K562 (cell line): ENCODE data around the gene RUNX3. TPM values are rescaled to one million over a fixed set of nuclear protein-coding genes. Genes with fewer than 3 reads are reported as not detected.
A peak's percentile ranks its signal among the peaks of the same experiment; 100 is the strongest.
"Not testable (repeated sequence)": the region's sequence is repeated elsewhere in the genome, so short reads cannot be mapped to it uniquely, and the experiment has no call there.

ENCODE experiments used
- ATAC-seq: fragments of 200-7000 bp; cut with Tn5 transposase; 3 replicates; pipeline ENCODE4 v1.9.1; 2020; ENCODE audit warnings: moderate library complexity
- BruUV-seq: library from RNA; stranded (reverse); fragments of 400-500 nt; replicated peaks from 2 replicates; lab custom pipeline; 2021; lab: Mats Ljungman, UMichigan
- CTCF ChIA-PET: fragments of 300-600 bp; formaldehyde crosslinking; extraction: SDS; loops from one replicate; lab custom pipeline; 2021; ENCODE audit warnings: low intra/inter-chr PET ratio; lab: Yijun Ruan, JAX
- POLR2A ChIA-PET: fragments of 300-600, 350-650 bp; sonication (Branson Sonifier 250); formaldehyde crosslinking; extraction: SDS; loops from one replicate; lab custom pipeline; 2021; ENCODE audit warnings: antibody characterized with exemption, inconsistent platforms; lab: Yijun Ruan, JAX
- DNase-seq, 4 experiments: peaks; one replicate each; pipeline versions ENCODE4 v3.0.0 to v3.0.0-alpha.2; 2011 to 2018; ENCODE audit warnings: low spot score in 3 of 4, mixed read lengths in 3 of 4; ENCODE audit errors: extremely low read depth in 1 of 4
- FAIRE-seq: peaks from 2 replicates; lab custom pipeline; 2011; peaks lifted over from hg19 to GRCh38; lab: Jason Lieb, UNC
- H2AFZ ChIP-seq: 2 replicates; pipeline ENCODE4 v1.6.0; 2011; ENCODE audit warnings: low read depth, low read length, control low read depth, inconsistent platforms
- H3K27ac ChIP-seq: fragments of 200-600 bp; 3 replicates; pipeline ENCODE4 v1.8.0; 2011; ENCODE audit warnings: low read depth, mild to moderate bottlenecking, control low read depth, inconsistent platforms, low read length, moderate library complexity, mixed read lengths; ENCODE audit errors: extremely low read depth
- H3K27me3 ChIP-seq, 2 experiments: fragments of 300-600 bp in 1 of 2; 2 replicates in 1 of 2; 3 replicates in 1 of 2; pipeline versions ENCODE4 v1.6.0 to v1.8.0; 2011; ENCODE audit warnings: inconsistent platforms in 2 of 2, low read length in 2 of 2, mild to moderate bottlenecking in 1 of 2, mixed read lengths in 1 of 2, moderate library complexity in 1 of 2; ENCODE audit not compliant: control insufficient read depth in 2 of 2, insufficient read depth in 2 of 2
- H3K36me3 ChIP-seq: fragments of 300-600 bp; 3 replicates; pipeline ENCODE4 v1.8.0; 2011; ENCODE audit warnings: mild to moderate bottlenecking, low read length, inconsistent platforms; ENCODE audit not compliant: control insufficient read depth, insufficient read depth
- H3K4me1 ChIP-seq, 2 experiments: fragments of 200-600 bp in 1 of 2; replicated peaks in 1 of 2; 2 replicates in 1 of 2; 3 replicates in 1 of 2; pipeline versions ENCODE4 v1.5.1 to v1.8.0; 2011; ENCODE audit warnings: inconsistent platforms in 2 of 2, low read length in 2 of 2, mild to moderate bottlenecking in 1 of 2, mixed read lengths in 1 of 2, moderate library complexity in 1 of 2; ENCODE audit not compliant: control insufficient read depth in 2 of 2, insufficient read depth in 2 of 2
- H3K4me2 ChIP-seq: 2 replicates; pipeline ENCODE4 v1.6.1; 2011; ENCODE audit warnings: low read length, control low read depth, inconsistent platforms, mixed read lengths; ENCODE audit not compliant: insufficient read depth
- H3K4me3 ChIP-seq: fragments of 200-600 bp; sonication (generic), shearing (Covaris generic); 2 replicates; pipeline ENCODE4 v1.5.1; 2016; ENCODE audit warnings: control low read depth, inconsistent platforms
- H3K79me2 ChIP-seq: fragments of 200-600 bp; 3 replicates; pipeline ENCODE4 v1.8.0; 2011; ENCODE audit warnings: low read length, inconsistent platforms; ENCODE audit not compliant: control insufficient read depth, insufficient read depth
- H3K9ac ChIP-seq, 2 experiments: 2 replicates each; pipeline versions ENCODE4 v1.6.0 to v1.6.1; 2011; ENCODE audit warnings: low read depth in 2 of 2, low read length in 2 of 2, control low read depth in 1 of 2, inconsistent platforms in 1 of 2, mild to moderate bottlenecking in 1 of 2, mixed read lengths in 1 of 2; ENCODE audit not compliant: insufficient read depth in 1 of 2
- H3K9me1 ChIP-seq: one replicate; pipeline ENCODE4 v1.6.0; 2011; ENCODE audit warnings: inconsistent platforms, mild to moderate bottlenecking, low read length, moderate library complexity; ENCODE audit not compliant: control insufficient read depth, insufficient read depth
- H3K9me3 ChIP-seq: replicated peaks from 2 replicates; pipeline ENCODE4 v1.5.1; 2011; ENCODE audit warnings: low read depth, low read length, inconsistent platforms; ENCODE audit not compliant: control insufficient read depth, insufficient read depth
- H4K20me1 ChIP-seq: replicated peaks from 2 replicates; pipeline ENCODE4 v1.6.1; 2011; ENCODE audit warnings: low read length, inconsistent platforms, mixed read lengths; ENCODE audit not compliant: control insufficient read depth, insufficient read depth
- GATAD2B ChIP-seq: fragments of 450-650 bp; IDR thresholded peaks from 2 replicates; pipeline ENCODE4 v1.6.1; 2017; ENCODE audit warnings: mild to moderate bottlenecking, borderline replicate concordance
- ZNF311 ChIP-seq: fragments of 250-450 bp; sonication (Bioruptor Pico); IDR thresholded peaks from 2 replicates; pipeline ENCODE4 v1.4.0; 2020; ENCODE audit warnings: mild to moderate bottlenecking, moderate library complexity
- ZNF431 ChIP-seq: sonication (generic); formaldehyde crosslinking; IDR thresholded peaks from 2 replicates; pipeline ENCODE4 v1.8.0; 2022; ENCODE audit warnings: mild to moderate bottlenecking, missing genetic modification reagents
- WGBS: fragments of 100-300 bp; shearing (Covaris generic); methylation state at CpG from one replicate; pipeline ENCODE4 v1.1.6; 2016; ENCODE audit warnings: low coverage, mixed read lengths; ENCODE audit not compliant: insufficient coverage; ENCODE audit errors: missing lambda C conversion rate; 5-methylcytosine and 5-hydroxymethylcytosine counted together
- in situ Hi-C: fragments of 300-500 bp; cut with MboI; formaldehyde crosslinking; loops from 4 replicates; pipeline ENCODE4 v1.15.0; 2018; ENCODE audit warnings: inconsistent platforms, mixed read lengths
- intact Hi-C: fragments of 100-400 bp; cut with micrococcal nuclease; formaldehyde crosslinking; loops from 2 replicates; pipeline ENCODE4 v1.14.2; 2022
- polyA plus RNA-seq, 8 experiments: library from polyadenylated mRNA; depleted of rRNA in 4 of 8; stranded (reverse) in 5 of 8; unstranded in 3 of 8; fragments of >200 nt; fragmentation: Nextera tagmentation in 2 of 8; fragmentation: Illumina TruSeq in 1 of 8; extraction: Ambion mirVana in 2 of 8; extraction: Trizol in 1 of 8; gene quantifications; 2 replicates each; pipeline versions ENCODE4 v1.2.1 to v1.2.3, GENCODE V29; 2011 to 2014; ENCODE audit warnings: inconsistent platforms in 1 of 8, missing spikeins in 1 of 8
- total RNA-seq, 7 experiments: library from RNA; depleted of rRNA in 6 of 7; stranded (reverse); fragments of >200 nt in 6 of 7; fragmentation: Illumina TruSeq in 2 of 7; extraction: Trizol in 2 of 7; gene quantifications; 2 replicates each; pipeline versions ENCODE4 v1.2.1 to v1.2.3, GENCODE V29; 2011 to 2021; ENCODE audit warnings: low replicate concordance in 1 of 7
- TF ChIP-seq, protein P1 (sequence below): fragments of 450-650 bp; IDR thresholded peaks from one replicate; pipeline ENCODE4 v1.6.1; 2018; ENCODE audit warnings: mild to moderate bottlenecking, moderate library complexity; ENCODE audit not compliant: partially characterized antibody

The RUNX3 gene
- total and polyA plus RNA-seq, 9 of the 15 experiments (the other 6 are each of a cell fraction or from before 2014, with no cell fraction given): 0.01 to 0.64 (median 0.09) TPM

DNA sequence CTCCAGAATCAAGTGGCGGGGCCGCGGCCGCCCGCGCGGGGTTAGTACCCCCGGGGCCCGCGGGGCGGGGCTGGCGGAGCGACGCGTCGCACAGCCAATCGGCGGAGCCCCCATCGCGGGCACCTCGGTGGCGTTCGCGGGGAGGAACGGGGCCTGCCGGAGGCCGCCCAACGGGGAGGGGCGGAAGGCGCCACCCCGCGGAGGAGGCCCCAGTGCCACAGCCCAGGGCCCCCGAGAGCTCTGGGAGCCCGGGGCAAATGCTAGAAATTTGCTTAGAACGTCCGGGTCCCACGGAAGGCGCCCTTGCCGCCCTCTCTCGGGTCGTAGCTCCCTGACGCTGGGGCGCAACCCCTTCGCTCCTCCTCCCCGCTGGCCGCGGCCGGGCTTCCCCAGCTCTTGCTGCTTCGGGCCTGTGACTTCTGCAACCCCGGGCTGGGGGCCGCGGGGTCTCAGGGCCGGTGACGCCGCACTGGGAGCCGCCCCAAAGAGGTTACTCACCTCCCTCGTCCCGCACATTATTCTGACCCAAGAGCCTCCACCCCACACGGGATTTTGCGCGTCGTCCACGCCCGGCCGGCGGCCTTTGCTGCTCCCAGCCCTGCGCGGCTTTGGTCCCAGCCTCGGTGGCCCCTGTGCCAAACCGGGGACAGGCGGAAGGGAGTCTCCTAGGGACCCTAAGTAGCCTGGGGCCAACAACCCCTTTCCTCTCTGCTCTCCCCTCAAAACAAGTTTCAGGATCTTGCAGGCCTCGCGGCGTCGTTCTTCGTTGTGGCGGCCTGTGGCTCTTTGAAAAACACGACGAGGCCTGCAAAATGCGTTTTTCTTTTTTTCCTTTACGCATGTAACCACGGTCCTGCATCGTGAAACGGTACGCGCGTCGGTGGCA is at the start of gene RUNX3 (continued):
- TF ChIP-seq GATAD2B (no peak), ZNF311 (CRISPR knock-in tag) (no peak)
- TF ChIP-seq, protein P1, sequence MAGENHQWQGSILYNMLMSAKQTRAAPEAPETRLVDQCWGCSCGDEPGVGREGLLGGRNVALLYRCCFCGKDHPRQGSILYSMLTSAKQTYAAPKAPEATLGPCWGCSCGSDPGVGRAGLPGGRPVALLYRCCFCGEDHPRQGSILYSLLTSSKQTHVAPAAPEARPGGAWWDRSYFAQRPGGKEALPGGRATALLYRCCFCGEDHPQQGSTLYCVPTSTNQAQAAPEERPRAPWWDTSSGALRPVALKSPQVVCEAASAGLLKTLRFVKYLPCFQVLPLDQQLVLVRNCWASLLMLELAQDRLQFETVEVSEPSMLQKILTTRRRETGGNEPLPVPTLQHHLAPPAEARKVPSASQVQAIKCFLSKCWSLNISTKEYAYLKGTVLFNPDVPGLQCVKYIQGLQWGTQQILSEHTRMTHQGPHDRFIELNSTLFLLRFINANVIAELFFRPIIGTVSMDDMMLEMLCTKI: no peak
- TF ChIP-seq, all 486 proteins: peak for 2

DNA sequence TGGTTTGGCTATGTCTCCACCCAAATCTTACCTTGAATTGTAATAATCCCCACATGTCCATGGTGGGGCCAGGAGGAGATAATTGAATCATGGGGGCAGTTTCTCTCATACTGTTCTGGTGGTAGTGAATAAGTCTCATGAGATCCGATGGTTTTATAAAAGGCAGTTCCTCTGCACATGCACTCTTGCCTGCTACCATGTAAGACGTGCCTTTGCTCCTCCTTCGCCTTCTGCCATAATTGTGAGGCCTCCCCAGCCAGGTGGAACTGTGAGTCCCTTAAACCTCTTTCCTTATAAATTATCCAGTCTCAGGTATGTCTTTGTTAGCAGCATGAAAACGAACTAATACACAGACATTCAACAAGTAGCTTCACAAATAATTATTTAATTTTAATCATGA is 49.2 kb upstream of the RUNX3 start:
- H2AFZ ChIP-seq, H4K20me1 ChIP-seq, BruUV-seq, intact Hi-C loops, H3K9ac ChIP-seq, H3K9me3 ChIP-seq, ATAC-seq, H3K4me1 ChIP-seq, H3K27ac ChIP-seq, H3K36me3 ChIP-seq: not testable (repeated sequence)
- peaks cover 2 to 34% of the 10 kb centered on the region in 2 experiments; a peak in 3 of 5 replicates for H3K27me3 ChIP-seq
- WGBS: 4% methylated on average over 4 of the region's 4 CpGs
- TF ChIP-seq ZNF431 (CRISPR knock-in tag): peak; percentile 93
- TF ChIP-seq, all 486 proteins: peak for 1; not testable (repeated sequence) for 485
- H3K9me1 ChIP-seq, H3K79me2 ChIP-seq, H3K4me2 ChIP-seq, in situ Hi-C loops, DNase-seq, H3K4me3 ChIP-seq, FAIRE-seq, CTCF ChIA-PET: not testable (repeated sequence)
- POLR2A ChIA-PET: interaction anchor here (0.6 to 0.7 kb wide), 2 partner anchors 140 to 588 kb away, joined by 3 read pairs; no protein-coding TSS in a partner anchor
